Raji (cell line): ENCODE measurements around the gene PTPRO.

ENCODE experiments used
- POLR2A ChIP-seq: IDR thresholded peaks from 2 replicates; pipeline ENCODE4 v1.6.1; 2011; ENCODE audit warnings: low read depth, low read length, control low read depth; ENCODE audit not compliant: insufficient read depth

Gene PTPRO

DNA sequence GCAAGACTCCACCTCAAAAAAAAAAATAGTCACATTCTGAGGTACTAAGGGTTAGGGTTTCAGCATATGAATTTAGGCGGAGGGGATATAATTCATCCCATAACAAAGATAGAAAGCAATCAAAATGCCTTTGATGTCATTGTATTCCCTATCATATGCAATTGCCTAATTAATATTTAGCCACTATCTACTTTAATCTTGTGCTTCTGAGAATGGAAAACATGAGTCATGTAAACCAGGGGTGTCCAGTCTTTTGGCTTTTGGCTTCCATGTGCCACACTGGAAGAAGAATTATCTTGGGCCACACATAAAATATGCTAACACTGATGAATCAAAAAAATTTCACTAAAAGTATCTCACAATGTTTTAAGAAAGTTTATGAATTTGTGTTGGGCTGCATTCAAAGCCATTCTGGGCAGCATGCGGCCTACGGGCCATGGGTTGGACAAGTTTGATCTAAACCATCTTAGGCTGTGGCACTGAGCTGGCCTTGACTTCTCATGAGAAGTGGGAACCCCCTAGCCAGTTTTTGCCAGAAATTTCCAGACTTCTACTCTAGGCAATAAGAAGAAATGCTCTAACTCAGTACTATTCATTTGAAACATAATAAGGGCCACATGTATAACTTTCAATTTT lies 219.8 kb downstream of the PTPRO start:
- no peak for TF ChIP-seq POLR2A

DNA sequence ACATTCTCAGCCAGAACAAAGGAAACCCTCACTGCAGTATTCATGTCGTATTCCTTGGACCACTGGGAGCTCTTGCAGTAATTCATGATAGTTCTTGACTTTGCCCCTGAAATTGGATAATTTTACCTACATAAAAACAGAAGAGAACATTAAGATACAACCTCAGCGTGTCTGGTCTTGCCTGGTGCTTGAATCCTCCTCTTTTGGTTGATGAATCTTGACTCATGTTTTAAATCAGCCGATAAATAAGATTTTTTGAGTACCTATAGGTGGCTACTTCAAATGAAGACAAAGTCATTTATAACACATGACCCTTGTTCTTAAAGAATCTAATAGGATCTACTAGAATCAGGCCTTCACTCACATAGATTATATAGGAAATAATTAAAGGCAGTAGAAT lies 221.0 kb downstream of the PTPRO start:
- TF ChIP-seq POLR2A: no peak

DNA sequence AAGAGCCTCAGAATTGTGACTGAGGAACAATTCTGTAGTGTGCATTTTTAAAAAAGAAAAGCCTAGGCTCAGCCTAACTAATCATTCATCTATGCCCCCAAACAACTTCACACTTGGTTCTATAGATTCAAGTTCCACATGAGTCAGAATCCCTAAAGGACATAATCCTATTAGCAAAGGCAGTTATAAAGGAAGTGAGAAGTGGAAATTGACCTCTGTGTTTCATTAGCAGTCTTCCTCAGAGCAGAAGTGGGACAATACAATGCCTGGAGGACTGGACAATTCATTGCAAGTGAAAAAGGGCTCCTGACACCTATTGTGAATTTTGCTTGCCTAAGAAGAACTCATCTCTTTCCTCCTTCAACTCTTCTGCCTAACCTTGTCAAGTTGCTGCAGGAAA lies 222.3 kb downstream of the PTPRO start:
- no peak for TF ChIP-seq POLR2A

DNA sequence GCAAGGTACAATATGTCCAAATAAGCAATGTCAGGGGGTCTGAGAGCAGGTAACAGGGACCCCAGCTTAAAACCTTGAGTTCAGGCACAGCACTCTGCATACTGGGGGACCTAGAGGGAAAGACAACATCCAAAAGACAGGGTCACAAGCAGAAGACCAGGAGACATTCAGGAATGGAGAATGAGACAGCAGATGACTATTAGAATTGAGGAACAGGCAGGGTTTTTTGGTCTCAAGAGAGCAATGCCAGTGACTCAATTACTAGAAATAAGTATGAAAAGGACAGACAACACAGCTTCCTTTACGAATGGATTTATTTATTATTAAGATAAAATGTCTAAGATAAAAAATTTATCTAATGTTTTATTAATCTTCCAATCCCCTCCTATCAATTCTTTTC lies 223.0 kb downstream of the PTPRO start:
- no peak for TF ChIP-seq POLR2A

DNA sequence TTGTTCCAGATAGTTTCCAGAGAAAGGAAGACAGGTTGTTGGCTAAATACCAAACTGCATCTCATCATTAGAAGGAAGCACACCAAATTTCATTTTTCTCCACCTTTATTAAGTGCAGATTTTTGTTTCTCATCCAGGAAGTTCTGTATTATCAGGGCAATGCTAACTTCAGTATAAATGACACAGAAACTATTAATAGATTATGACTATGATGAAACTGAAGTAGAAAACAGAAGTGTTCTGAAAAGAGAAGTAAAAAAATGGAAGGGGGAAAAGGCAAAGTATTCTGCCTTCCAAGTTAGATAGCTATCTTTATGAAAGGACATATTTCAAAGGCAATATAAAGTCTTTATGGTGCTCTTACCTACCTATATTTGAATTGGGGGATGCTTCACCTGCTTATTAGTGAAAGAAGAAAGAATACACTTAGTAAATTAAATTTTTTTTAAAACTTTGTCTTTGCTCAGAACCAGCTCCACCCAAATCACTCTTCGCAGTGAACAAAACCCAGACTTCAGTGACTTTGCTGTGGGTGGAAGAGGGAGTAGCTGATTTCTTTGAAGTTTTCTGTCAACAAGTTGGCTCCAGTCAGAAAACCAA lies 223.9 kb downstream of the PTPRO start:
- TF ChIP-seq POLR2A: no peak

DNA sequence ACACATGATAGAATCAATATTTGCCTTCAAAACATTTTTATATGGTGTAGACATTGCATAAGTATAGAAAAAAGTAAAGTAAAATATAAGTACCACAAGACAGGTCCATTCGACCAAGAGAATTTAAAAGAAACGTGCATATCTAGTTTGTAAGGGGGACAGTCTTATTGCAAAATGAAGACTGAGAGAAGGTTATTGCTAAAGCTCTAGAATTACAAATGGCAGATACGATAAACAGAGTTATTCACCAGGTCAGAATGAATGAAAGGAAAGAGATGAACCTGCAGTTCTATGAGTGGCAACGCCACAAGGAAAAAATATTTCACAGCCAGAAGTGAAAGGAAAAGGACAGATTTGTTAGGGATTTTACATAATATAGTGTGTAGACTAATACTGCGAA lies 224.8 kb downstream of the PTPRO start:
- no peak for TF ChIP-seq POLR2A

DNA sequence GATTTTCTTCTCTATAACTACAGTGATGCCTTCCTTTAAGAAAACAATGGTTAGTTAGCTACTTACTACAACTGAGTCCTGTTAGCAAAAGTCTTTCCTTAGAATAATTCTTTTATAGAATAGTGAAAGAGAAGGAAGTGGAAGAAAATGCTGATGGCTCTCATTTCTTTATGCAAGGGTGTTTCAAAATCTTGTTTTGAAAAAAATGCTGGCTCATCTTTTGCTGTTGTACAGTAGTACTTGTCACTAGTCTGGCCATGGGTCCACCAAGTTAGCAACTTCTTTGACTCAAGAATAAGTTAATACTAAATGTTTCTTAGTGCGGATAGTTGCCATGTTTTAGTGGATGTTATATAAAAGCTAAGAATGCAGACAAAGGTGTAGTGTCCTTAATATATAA lies 225.4 kb downstream of the PTPRO start:
- no peak for TF ChIP-seq POLR2A

DNA sequence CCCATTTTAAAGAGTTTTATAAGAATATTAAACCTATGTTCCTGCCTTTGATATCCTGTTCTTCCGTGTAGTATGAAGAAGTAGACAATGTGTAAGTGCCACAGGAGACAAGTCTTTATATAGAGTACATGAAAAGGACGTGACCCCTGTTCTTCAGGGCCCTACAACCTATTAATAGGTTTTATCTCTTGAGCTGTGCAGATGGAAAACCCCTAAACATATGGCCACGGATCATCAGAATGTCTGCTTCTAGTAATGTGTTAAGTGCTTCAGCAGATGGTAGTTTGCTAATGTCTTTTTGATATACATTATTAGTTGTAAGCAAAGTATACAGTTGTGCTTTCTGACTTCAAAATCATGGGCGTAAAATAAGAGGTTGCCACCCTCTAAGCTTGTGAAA lies 228.5 kb downstream of the PTPRO start:
- no peak for TF ChIP-seq POLR2A

DNA sequence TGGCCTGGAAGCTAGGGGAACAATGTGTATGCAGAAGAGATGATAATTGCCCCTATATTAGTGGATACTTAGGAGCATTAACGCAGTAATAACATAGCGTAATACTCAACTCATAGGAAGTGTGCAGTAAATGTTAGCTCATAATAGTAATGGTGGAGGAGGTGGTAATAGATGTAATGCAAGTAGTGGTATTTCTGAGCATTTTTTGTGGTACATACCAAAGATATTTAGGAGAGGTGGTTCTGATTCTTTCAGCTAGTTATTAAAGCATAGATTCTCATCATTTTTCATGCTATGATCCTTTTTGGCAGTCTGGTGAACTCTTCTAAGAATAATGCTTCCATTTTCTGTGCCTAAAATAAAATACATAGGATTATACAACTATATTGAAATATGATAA lies 233.1 kb downstream of the PTPRO start:
- no peak for TF ChIP-seq POLR2A

DNA sequence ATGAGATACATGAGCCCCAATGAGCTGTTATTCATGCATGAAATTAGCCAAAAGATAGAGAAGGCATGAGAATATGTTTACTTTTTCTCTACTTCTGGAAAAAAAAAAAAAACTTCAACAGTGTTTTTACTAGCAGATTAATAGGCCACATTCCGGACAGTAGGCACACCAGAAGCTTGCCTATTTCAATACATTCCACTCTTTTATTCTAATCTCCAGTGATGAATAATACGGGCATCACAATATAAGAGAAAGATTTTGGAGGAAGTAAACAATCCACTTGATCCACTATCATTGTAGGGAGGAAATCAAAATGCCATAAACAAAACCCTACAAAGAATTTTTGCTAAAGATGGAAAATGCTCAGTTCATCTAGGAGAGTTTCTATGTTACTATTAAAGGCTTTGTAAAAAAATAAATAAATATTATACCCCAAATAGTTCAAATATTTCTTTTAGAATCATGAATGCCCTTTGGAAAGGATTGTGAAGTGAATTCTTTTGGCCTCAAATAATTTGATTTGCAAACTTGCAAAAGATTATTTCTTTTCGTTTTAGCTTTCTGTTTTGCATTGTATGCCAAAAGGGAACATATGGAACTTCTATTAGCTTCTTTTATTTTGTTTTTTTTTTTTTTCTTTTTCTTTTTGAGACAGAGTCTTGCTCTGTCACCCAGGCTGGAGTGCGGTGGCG lies 234.2 kb downstream of the PTPRO start:
- no peak for TF ChIP-seq POLR2A

DNA sequence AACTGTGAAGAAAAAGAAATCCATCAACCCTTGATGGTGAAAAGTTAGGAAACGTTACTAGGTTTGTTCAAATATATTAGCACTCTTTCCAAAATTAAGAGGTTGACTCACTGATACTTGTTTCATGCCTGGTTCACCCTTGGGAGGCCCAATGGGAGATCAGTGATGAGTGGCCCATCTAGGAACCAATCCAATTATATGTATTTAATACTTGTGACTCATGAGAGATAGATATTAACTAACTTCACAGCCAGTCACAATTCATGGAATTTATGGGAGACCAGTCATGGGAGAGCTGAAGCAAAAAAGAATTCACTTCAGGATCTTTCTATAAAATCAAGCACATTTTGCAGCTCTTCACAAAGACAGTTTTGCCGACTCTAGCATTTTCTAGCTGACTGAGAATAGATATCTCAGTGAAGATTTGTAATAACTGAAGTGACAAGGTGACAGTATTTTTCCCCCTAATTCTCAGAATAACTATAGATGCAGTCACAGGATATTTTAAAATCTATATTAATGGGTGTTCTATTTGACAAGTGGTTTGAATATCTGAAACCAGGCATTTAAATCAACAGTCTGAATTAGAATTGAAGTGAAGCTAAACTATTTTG lies 236.7 kb downstream of the PTPRO start:
- TF ChIP-seq POLR2A: no peak

DNA sequence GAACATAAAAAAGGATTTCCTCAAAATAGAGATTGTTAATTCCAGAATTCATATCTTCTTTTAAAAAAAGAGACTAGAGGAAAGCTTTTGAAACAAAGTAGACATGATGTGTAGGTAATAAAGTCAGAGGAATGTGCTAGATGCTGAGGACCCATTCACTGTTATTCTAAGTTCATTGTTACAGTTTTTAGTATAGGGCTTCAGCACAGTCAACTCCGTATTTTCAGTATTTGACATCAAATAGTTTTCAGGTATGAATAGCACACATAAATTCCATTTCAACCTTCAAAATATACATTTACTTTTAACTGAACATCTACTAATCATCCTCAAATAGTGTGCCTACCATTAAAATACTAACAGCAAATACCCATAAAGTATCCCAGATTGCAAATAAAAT lies 239.1 kb downstream of the PTPRO start:
- TF ChIP-seq POLR2A: no peak

DNA sequence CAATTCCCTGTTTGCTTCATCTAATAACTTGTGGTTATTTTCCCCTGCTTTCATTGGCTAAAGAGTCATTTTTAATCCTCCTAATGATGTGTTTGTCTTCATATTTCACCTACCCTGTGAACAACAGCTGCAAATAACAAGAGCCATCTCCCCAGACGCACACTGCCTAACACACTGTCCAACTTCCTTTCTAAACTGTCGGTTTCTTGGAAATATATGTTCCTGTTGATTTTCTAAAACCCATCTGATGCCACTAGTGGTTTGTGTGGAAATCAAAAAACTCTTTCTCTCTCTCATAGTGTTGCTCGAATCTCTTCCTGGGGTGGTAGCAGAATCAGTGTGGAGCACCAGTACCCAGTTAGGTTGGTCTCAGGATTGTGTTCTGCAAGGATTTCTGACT lies 240.0 kb downstream of the PTPRO start:
- TF ChIP-seq POLR2A: no peak

DNA sequence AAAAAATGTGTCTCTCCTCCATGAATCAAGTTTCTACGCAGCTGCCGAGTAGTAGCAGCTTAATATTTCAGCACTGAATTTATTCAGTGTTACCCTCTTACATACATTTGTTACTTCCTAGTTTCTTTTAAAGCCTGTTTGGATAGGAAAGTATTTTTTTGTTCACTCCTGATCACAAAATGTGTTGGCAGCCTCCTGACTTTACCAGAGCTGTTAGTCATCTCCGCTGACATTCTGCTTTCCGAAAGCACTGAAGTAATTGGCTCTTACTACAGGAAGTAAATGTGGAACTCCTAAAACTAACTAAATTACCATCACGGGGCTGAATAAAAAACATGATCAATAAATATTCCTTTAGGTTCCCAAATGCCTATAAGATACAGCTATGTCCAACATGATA lies 241.4 kb downstream of the PTPRO start:
- TF ChIP-seq POLR2A: no peak

DNA sequence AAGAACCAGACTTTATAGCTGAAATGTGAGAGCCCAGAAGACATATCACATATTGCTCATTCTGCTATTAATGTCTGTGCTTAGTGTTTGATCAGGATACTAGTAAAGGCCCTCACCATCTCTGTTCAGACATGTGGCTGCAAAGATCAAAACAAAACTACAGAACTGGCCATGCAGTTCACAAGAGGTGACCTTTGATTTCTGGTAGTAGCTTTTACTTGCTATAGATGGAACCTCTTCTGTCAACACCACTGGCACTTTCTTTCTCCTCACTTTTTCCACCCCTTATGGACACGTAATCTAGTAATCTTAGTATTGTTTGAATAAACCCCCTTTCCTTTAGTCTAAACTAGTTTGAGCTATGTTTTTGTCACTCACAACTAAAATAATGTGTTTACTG lies 252.0 kb downstream of the PTPRO start:
- no peak for TF ChIP-seq POLR2A
